Activated CD8-positive, alpha-beta memory T cell treated with anti-CD3 and anti-CD28 coated beads, Interleukin-2, amount 50 U/mL, for 48 hours (primary cell): Measurements from ENCODE around the gene LRRC40.

Source experiments
- DNase-seq: peaks from one replicate; pipeline ENCODE4 v3.0.0-alpha.2; 2020

The LRRC40 gene

DNA sequence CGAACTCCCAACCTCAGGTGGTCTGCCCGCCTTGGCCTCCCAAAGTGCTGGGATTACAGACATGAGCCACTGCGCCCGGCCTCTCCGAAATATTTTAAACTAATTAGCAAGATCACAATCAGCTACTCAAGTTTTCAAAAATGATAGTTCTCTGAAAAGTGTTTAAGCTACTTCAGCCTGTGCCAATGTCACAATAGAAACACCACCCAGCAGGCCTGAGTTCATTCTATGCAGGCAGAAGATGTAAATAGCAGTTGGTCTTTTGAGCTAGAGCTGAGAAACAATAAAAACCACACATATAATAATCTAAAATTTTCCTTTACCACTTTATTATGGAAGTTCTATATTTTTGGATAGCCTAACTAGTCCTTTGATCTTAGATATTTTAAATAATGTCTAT, 96.1 kb downstream of the LRRC40 start:
- DNase-seq: no peak

DNA sequence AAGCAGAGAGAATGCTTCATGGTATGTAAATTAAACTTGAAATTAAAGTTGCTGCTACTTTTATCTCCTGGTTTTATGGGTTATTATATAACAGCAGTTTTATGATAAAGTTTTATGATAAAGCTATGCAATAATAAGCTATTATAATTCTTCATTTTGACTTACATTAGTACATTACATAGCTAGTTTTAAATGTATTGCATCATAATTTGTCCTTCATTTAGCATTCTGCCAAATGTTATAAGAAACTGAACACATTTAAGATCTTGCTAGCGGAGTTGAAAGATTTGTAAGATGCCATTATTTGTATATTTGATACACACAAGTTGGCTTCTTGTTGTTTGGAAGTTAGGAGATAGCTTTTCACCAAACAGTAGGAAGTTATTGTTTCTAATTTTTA, 101.6 kb downstream of the LRRC40 start:
- no peak for DNase-seq

DNA sequence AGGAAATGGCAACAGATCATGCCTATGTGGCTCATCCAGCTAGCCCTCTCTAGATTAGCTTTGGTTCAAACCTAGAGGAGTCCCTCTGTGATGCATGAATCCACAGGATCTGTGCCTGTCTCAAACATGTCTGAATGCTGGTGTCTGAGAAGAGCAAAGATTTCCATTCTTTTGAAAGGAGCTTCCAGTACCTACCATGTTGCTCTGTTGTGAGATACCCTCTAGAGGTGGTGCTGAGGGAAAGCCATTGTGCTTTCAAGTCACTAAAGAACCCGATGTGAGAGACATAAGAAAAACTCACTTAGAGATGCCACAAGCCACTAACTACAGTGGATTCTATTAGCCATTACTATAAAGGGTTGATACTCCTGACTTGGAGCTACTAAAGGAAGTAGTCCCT, 103.6 kb downstream of the LRRC40 start:
- no peak for DNase-seq

DNA sequence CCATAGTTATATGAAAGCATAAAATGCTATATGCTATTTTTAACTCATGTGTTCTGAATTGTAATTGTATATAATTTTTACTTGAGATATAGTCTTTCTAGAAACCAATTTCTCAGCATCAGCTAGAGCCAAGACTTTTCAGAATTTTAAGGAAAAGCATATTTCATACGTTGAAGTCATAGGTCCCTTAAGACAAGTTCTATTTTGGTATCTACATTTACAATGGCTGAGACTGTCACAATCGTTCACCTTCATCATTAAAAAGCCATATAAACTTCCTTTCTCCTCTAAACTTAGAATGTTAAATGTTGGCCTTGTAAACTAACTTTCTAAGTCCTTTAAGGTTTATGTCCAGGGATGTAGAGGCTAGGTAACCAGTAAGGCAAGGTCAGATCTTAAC, 104.1 kb downstream of the LRRC40 start:
- no peak for DNase-seq
